DOHH2 (cell line): ENCODE data around the gene XIRP2.

Experiments used
- CTCF ChIP-seq: fragments of 200-600 bp; sonication (generic); IDR thresholded peaks from one replicate; pipeline ENCODE4 v1.5.1; 2014; ENCODE audit warnings: antibody characterized with exemption, mild to moderate bottlenecking, low read depth, low read length; ENCODE audit not compliant: poor library complexity, severe bottlenecking
- EZH2phosphoT487 ChIP-seq: fragments of 200-600 bp; sonication (generic); IDR thresholded peaks from 2 replicates; pipeline ENCODE4 v1.6.1; 2017; ENCODE audit warnings: borderline replicate concordance, mild to moderate bottlenecking, antibody characterized with exemption, low read length, moderate library complexity, mixed read lengths

- TF ChIP-seq CTCF (no peak), EZH2phosphoT487 (no peak)
These were observed 69.4 kb downstream of the XIRP2 start for GRCh38 chr2:166957686-166958085.
